IPS DF 6.9 (cell line): ENCODE measurements around the gene USP35.

ENCODE experiments used
- DNase-seq: peaks from one replicate; pipeline ENCODE4 v3.0.0-alpha.2; 2013; ENCODE audit warnings: low read depth, low spot score
- H3K27ac ChIP-seq: one replicate; pipeline ENCODE4 v1.5.1; 2013; ENCODE audit warnings: low read length, control low read depth
- H3K27me3 ChIP-seq: 2 replicates; pipeline ENCODE4 v1.6.1; 2013; ENCODE audit warnings: mild to moderate bottlenecking, low read length; ENCODE audit not compliant: control insufficient read depth, insufficient read depth
- H3K36me3 ChIP-seq: 2 replicates; pipeline ENCODE4 v1.6.1; 2013; ENCODE audit warnings: low read length; ENCODE audit not compliant: control insufficient read depth, insufficient read depth
- H3K4me1 ChIP-seq: 2 replicates; pipeline ENCODE4 v1.6.1; 2013; ENCODE audit warnings: low read length; ENCODE audit not compliant: control insufficient read depth, insufficient read depth
- H3K4me3 ChIP-seq: 2 replicates; pipeline ENCODE4 v1.5.1; 2013; ENCODE audit warnings: mild to moderate bottlenecking, low read length
- H3K9me3 ChIP-seq: 2 replicates; pipeline ENCODE4 v1.6.1; 2013; ENCODE audit warnings: low read length, inconsistent platforms; ENCODE audit not compliant: control insufficient read depth, insufficient read depth
- WGBS: extraction: QIAGEN DNeasy Blood & Tissue Kit; methylation state at CpG from one replicate; pipeline ENCODE4 v1.1.7; 2013; ENCODE audit warnings: mixed read lengths, missing lambda C conversion rate; ENCODE audit not compliant: insufficient read length, insufficient coverage; 5-methylcytosine and 5-hydroxymethylcytosine counted together

The USP35 gene

DNA sequence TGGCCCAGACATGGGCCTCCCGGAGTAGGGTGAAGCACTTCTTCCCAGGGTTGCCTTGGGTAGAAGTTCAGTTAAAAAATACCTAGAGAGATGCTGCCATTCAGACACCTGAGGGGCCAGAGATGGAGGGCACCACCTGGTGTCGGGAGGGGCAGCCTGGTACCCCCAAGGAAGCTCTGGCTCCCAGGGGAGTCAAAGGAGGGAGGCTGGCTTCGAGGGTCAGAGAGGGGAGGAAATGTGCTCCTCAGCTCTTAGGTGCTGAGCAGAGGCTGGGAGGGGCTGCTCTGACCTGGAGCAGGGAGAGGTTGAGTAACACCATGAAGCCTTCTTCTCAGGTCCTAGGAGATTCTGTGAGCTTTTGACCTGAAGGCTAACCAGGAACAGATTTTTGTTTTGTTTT, 1.1 kb downstream of the USP35 start:
- Histone ChIP-seq H3K27me3 (no peaks in the 10 kb centered on the region), H3K4me1 (no peaks in the 10 kb centered on the region), H3K9me3 (no peaks in the 10 kb centered on the region), H3K4me3 (no peak overlapping the region), H3K36me3 (no peaks in the 10 kb centered on the region), H3K27ac (no peak overlapping the region)
- WGBS, result no CpG with 5 or more reads among the region's 3 CpGs
- DNase-seq, result no peak

GRCh38 chr11:78190374-78190773, 1.7 kb downstream of the USP35 start:
- no peaks in the 10 kb centered on the region for H3K36me3 ChIP-seq
- WGBS, result no CpG with 5 or more reads among the region's 3 CpGs
- no peaks in the 10 kb centered on the region for H3K27me3 ChIP-seq
- no peak for DNase-seq
- H3K27ac ChIP-seq, result no peak overlapping the region
- H3K9me3 ChIP-seq, result no peaks in the 10 kb centered on the region
- no peaks in the 10 kb centered on the region for H3K4me1 ChIP-seq
- H3K4me3 ChIP-seq, result no peak overlapping the region

DNA sequence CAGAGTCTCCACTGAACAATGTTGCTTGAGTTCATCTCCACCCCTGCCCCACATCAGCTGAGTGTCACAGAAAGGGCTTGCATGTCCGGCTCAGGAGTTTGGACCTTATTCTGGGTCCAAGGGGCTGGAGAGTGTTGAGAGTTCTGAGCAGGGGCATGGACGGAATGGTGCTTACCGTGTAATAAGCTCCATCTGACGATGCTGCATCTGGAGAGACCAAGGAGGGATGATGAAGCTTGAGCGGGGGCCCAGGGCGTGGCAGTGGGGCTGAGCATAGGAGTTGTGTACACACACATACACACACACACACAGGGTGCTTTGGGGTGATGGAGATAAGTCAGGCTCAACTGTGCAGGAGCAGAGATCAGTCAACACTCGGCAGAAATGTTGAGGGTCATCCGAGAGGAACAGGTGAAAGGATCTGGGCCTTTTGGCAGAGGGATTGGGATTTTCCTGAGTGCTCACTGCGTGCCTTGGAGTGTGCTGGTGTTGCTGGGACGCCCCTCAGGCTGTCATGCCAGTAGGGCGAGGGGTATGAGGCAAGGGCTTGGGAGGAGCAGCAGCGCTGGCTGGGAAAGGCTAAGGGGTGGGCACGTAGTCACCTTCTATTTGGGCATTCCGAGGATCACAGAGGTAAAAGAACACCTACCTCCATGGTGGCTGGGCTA, 2.3 kb downstream of the USP35 start:
- no peak overlapping the region for H3K4me3 ChIP-seq
- DNase-seq, result no peak
- WGBS, result no CpG with 5 or more reads among the region's 14 CpGs
- H3K27ac ChIP-seq, result no peak overlapping the region
- H3K36me3 ChIP-seq, result no peaks in the 10 kb centered on the region
- no peaks in the 10 kb centered on the region for H3K27me3 ChIP-seq
- H3K9me3 ChIP-seq, result no peaks in the 10 kb centered on the region
- no peaks in the 10 kb centered on the region for H3K4me1 ChIP-seq

DNA sequence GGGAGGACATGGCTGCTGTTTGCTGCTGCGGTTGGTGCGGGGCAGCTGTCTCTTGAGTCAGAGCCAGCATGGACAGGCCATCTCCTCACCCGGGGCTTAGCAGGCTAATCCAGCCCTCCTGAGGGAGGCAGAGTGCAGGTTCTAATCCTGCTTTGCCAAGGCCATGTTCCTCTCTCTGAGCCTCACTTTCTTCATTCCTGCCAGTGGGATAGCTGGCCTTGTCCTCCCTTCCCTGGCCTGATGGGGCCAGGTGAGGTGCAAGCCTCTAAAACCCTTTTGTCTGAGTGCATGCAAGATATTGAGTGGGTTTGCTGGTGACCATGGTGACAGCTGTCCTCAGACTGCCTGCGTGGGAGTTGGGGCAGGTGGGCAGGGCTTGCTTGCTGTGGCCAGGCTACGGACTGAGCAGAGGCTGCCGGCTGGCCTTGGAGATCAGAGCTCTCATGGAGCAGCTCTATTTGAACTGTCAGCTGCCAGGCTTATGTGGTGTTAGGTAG, 3.6 kb downstream of the USP35 start:
- DNase-seq, result no peak
- Histone ChIP-seq H3K4me3 (no peak overlapping the region), H3K9me3 (no peaks in the 10 kb centered on the region), H3K36me3 (no peaks in the 10 kb centered on the region; the same call in 1 of the 2 replicates), H3K4me1 (no peaks in the 10 kb centered on the region), H3K27ac (no peak overlapping the region), H3K27me3 (no peaks in the 10 kb centered on the region)
- no CpG with 5 or more reads among the region's 6 CpGs for WGBS

DNA sequence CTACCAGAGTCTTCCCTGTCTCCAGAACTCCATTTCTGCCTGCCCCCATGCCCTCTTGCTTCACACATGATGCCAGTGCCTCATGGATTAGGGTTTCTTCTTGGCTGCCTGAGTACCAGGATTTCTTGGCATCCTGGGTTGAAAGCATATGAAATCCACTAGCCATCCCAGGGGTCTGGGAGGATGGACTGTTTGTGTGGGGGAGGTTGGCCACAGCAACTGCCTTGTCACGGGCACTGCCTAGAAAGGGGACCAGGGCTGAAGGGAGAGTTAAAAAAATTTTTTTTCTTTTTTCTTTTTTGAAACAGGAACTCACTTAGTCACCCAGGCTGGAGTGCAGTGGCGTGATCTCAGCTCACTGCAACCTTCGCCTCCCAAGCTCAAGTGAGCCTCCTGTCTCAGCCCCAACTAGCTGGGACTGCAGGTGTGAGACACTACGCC, 4.2 kb downstream of the USP35 start:
- Histone ChIP-seq H3K27ac (no peak overlapping the region), H3K4me3 (no peak overlapping the region), H3K4me1 (no peaks in the 10 kb centered on the region), H3K27me3 (no peaks in the 10 kb centered on the region), H3K9me3 (no peaks in the 10 kb centered on the region), H3K36me3 (no peaks in the 10 kb centered on the region; the same call in 1 of the 2 replicates)
- DNase-seq, result no peak
- WGBS, result no CpG with 5 or more reads among the region's 4 CpGs

- no peaks in the 10 kb centered on the region for H3K27me3 ChIP-seq
- H3K9me3 ChIP-seq, result no peaks in the 10 kb centered on the region
- H3K4me1 ChIP-seq, result no peaks in the 10 kb centered on the region
- no peak overlapping the region for H3K27ac ChIP-seq
- no peak for DNase-seq
- H3K4me3 ChIP-seq, result no peak overlapping the region
- no CpG with 5 or more reads among the region's 8 CpGs for WGBS
- H3K36me3 ChIP-seq, result no peaks in the 10 kb centered on the region; the same call in 1 of the 2 replicates
Measured at GRCh38 chr11:78193806-78194205, 5.1 kb downstream of the USP35 start.

- no peak for DNase-seq
- Histone ChIP-seq H3K27ac (no peak overlapping the region), H3K36me3 (no peaks in the 10 kb centered on the region; the same call in 1 of the 2 replicates), H3K4me1 (no peaks in the 10 kb centered on the region), H3K9me3 (no peaks in the 10 kb centered on the region), H3K27me3 (no peaks in the 10 kb centered on the region), H3K4me3 (no peak overlapping the region)
- no CpG with 5 or more reads among the region's 3 CpGs for WGBS
Measured at GRCh38 chr11:78194490-78194889, 5.8 kb downstream of the USP35 start.

DNA sequence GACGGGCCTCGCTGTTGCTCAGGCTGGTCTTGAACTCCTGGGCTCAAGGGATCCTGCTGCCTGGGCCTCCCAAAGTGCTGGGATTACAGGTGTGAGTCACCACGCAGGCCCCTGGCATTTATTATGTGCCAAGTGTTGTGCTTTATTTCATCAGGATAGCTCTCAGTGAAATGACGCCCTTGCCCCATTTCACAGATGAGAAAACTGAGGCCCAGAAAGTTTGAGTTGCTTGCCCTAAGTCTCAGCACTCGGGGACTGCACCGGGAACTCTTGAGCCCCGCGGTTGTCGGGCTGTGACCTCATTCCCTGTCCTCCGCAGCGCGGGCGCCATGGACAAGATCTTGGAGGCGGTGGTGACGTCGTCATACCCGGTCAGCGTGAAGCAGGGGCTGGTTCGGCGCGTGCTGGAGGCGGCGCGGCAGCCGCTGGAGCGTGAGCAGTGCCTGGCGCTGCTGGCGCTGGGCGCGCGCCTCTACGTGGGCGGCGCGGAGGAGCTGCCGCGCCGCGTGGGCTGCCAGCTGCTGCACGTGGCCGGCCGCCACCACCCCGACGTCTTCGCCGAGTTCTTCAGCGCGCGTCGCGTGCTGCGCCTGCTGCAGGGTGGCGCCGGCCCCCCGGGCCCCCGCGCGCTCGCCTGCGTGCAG, 7.3 kb downstream of the USP35 start:
- no peaks in the 10 kb centered on the region for H3K9me3 ChIP-seq
- WGBS, result no CpG with 5 or more reads among the region's 60 CpGs
- H3K4me3 ChIP-seq, result no peak overlapping the region
- DNase-seq, result no peak
- H3K4me1 ChIP-seq, result no peaks in the 10 kb centered on the region
- H3K27ac ChIP-seq, result no peak overlapping the region
- no peaks in the 10 kb centered on the region for H3K27me3 ChIP-seq
- no peaks in the 10 kb centered on the region; the same call in 1 of the 2 replicates for H3K36me3 ChIP-seq

DNA sequence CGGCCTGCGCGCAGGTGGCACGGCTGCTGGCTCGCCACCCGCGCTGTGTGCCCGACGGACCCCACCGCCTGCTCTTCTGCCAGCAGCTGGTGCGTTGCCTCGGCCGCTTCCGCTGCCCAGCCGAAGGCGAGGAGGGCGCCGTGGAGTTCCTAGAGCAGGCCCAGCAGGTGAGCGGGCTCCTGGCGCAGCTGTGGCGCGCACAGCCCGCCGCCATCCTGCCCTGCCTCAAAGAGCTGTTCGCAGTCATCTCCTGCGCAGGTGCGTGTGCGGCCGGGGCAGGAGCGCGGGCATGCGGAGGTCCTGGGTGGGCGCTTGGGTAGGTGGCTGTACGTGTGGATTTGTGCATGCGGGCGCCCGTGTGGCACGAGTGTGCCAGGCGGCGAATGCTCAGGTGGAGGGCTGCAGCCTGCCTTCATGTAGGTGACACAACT, 8.0 kb downstream of the USP35 start:
- no CpG with 5 or more reads among the region's 40 CpGs for WGBS

GRCh38 chr11:78197816-78198215, 9.1 kb downstream of the USP35 start:
- H3K4me1 ChIP-seq, result no peaks in the 10 kb centered on the region
- H3K27ac ChIP-seq, result no peak overlapping the region
- WGBS, result no CpG with 5 or more reads among the region's 8 CpGs
- no peak overlapping the region for H3K4me3 ChIP-seq
- no peak for DNase-seq
- no peaks in the 10 kb centered on the region; the same call in 1 of the 2 replicates for H3K36me3 ChIP-seq
- no peaks in the 10 kb centered on the region for H3K9me3 ChIP-seq
- no peaks in the 10 kb centered on the region for H3K27me3 ChIP-seq

More for the DNA sequence above, 8.0 kb downstream of the USP35 start:
- Histone ChIP-seq H3K27ac (no peak overlapping the region), H3K4me1 (no peaks in the 10 kb centered on the region), H3K36me3 (no peaks in the 10 kb centered on the region; the same call in 1 of the 2 replicates), H3K4me3 (no peak overlapping the region), H3K27me3 (no peaks in the 10 kb centered on the region), H3K9me3 (no peaks in the 10 kb centered on the region)
- DNase-seq, result no peak
